Measurements from ENCODE around the gene CDON. TPM values are rescaled to one million over a fixed set of nuclear protein-coding genes. Genes with fewer than 3 reads are reported as not detected.

CDON gene
- polyA plus RNA-seq, 2 of the 4 experiments (the other 2 are of a cell fraction) = 1.7 to 5.6 TPM

DNA sequence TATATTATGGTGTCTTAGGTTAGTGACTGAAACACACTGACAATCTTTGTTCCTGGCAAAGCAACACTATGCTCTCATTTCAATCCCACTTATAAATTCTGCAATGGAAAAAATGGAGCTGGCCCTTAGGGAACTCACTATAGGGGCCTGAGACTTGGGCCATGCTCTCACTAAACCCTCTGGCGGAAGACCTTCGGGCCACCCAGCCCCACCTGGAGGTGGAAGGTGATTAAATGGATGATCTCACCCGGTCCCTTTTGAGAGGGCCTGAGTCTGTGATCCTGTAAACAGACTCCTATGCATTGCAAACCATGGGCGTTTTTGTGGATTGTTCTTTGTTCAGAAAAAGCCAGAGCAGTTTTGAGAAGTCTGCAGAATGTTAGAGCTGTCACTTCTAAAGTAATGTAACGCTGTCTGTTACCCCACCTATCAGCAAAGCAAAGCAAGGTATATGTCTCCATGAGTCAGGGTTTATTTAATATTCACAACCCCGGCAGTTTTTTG, 17.0 kb upstream of the CDON start:
- peak; percentile 57 to 58; a peak in 4 of 6 replicates for ATAC-seq
- POLR2A ChIA-PET = no interaction called here
- peaks cover 17% of the 10 kb centered on the region for H3K4me1 ChIP-seq
- no peaks in the 10 kb centered on the region for H3K9me3 ChIP-seq
- FAIRE-seq = no peak
- no peak for DNase-seq (ENCODE audit: low read depth in 1 of 2, low spot score in 1 of 2)
- peak overlapping the region; percentile 61 for H3K4me2 ChIP-seq
- H3K27ac ChIP-seq = peak overlapping the region; percentile 25 to 59; a peak in 4 of 6 replicates
- CTCF ChIA-PET = no interaction called here
- TF ChIP-seq CHD2 (IDR thresholded peaks at IDR 0.05; ENCODE audit: low read length, partially characterized antibody) = no peak
- TF ChIP-seq TFCP2L1 (CRISPR knock-in tag; IDR thresholded peaks at IDR 0.05) = no peak
- TF ChIP-seq JUNB (IDR thresholded peaks at IDR 0.05) = no peak
- no peak for TF ChIP-seq HOXB5 (CRISPR knock-in tag; IDR thresholded peaks at IDR 0.05)
- no peak for TF ChIP-seq CEBPB (IDR thresholded peaks at IDR 0.05)
- TF ChIP-seq RAD21 (conservative IDR thresholded peaks at IDR 0.05 in 1 of 2, IDR thresholded peaks at IDR 0.05 in 1 of 2) = no peak
- no peak for TF ChIP-seq NPAS2 (CRISPR knock-in tag; IDR thresholded peaks at IDR 0.05; ENCODE audit: borderline replicate concordance)
- TF ChIP-seq, protein P1, sequence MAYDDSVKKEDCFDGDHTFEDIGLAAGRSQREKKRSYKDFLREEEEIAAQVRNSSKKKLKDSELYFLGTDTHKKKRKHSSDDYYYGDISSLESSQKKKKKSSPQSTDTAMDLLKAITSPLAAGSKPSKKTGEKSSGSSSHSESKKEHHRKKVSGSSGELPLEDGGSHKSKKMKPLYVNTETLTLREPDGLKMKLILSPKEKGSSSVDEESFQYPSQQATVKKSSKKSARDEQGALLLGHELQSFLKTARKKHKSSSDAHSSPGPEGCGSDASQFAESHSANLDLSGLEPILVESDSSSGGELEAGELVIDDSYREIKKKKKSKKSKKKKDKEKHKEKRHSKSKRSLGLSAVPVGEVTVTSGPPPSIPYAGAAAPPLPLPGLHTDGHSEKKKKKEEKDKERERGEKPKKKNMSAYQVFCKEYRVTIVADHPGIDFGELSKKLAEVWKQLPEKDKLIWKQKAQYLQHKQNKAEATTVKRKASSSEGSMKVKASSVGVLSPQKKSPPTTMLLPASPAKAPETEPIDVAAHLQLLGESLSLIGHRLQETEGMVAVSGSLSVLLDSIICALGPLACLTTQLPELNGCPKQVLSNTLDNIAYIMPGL (CRISPR knock-in tag; IDR thresholded peaks at IDR 0.05; ENCODE audit: borderline replicate concordance) = no peak
- TF ChIP-seq MYC (IDR thresholded peaks at IDR 0.05; ENCODE audit: borderline replicate concordance, low read length) = no peak
- TF ChIP-seq, protein P2, sequence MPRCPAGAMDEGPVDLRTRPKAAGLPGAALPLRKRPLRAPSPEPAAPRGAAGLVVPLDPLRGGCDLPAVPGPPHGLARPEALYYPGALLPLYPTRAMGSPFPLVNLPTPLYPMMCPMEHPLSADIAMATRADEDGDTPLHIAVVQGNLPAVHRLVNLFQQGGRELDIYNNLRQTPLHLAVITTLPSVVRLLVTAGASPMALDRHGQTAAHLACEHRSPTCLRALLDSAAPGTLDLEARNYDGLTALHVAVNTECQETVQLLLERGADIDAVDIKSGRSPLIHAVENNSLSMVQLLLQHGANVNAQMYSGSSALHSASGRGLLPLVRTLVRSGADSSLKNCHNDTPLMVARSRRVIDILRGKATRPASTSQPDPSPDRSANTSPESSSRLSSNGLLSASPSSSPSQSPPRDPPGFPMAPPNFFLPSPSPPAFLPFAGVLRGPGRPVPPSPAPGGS (IDR thresholded peaks at IDR 0.05) = no peak
- TF ChIP-seq, protein P3, sequence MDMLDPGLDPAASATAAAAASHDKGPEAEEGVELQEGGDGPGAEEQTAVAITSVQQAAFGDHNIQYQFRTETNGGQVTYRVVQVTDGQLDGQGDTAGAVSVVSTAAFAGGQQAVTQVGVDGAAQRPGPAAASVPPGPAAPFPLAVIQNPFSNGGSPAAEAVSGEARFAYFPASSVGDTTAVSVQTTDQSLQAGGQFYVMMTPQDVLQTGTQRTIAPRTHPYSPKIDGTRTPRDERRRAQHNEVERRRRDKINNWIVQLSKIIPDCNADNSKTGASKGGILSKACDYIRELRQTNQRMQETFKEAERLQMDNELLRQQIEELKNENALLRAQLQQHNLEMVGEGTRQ (IDR thresholded peaks at IDR 0.05) = no peak
- no peak for TF ChIP-seq HOXB13 (CRISPR knock-in tag; IDR thresholded peaks at IDR 0.05; ENCODE audit: low read depth)
- TF ChIP-seq, protein P4, sequence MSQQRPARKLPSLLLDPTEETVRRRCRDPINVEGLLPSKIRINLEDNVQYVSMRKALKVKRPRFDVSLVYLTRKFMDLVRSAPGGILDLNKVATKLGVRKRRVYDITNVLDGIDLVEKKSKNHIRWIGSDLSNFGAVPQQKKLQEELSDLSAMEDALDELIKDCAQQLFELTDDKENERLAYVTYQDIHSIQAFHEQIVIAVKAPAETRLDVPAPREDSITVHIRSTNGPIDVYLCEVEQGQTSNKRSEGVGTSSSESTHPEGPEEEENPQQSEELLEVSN (IDR thresholded peaks at IDR 0.05; ENCODE audit: borderline replicate concordance, low read depth) = no peak
- no peak for TF ChIP-seq RNF2 (IDR thresholded peaks at IDR 0.05; ENCODE audit: borderline replicate concordance, low read depth)
- TF ChIP-seq JUN (IDR thresholded peaks at IDR 0.05) = no peak
- no peak for TF ChIP-seq BHLHE40 (IDR thresholded peaks at IDR 0.05; ENCODE audit: low read depth, low read length)
- TF ChIP-seq HOXA7 (CRISPR knock-in tag; IDR thresholded peaks at IDR 0.05) = no peak
- 30% methylated on average over 5 of the region's 6 CpGs for WGBS (ENCODE audit: missing lambda C conversion rate)
- H3K4me3 ChIP-seq = no peak overlapping the region

DNA sequence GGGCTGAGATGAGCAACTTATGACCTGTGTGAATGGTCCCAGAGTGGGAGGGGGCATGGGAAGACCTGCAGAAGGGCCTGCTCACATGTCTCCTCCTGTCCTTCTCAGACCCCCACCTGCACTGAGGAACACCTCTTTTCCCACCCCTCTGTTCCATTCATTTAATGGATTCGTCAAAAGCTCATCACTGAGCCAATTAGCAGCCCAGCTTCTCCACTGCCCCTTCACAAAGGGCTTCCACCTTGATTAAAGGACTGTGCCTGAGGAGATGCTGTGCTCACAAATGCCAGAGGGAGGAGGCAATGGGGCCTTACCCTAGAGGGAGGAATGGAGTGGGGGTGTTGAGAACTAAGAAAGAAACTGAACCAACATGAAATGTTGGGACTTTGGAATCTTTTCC, 14.0 kb upstream of the CDON start:
- Histone ChIP-seq H3K27ac (no peak overlapping the region), H3K4me3 (no peak overlapping the region), H3K4me2 (no peak overlapping the region), H3K4me1 (peaks cover 17% of the 10 kb centered on the region), H3K9me3 (no peaks in the 10 kb centered on the region)
- ATAC-seq (no peak), DNase-seq (ENCODE audit: low read depth in 1 of 2, low spot score in 1 of 2) (no peak), FAIRE-seq (no peak)
- POLR2A ChIA-PET = no interaction called here
- CTCF ChIA-PET = no interaction called here
- TF ChIP-seq ZC3H11A (IDR thresholded peaks at IDR 0.05) = no peak
- no peak for TF ChIP-seq POLR2AphosphoS2 (conservative IDR thresholded peaks at IDR 0.05; ENCODE audit: low read length)
- no peak for TF ChIP-seq SREBF2 (IDR thresholded peaks at IDR 0.05)
- TF ChIP-seq, protein P5, sequence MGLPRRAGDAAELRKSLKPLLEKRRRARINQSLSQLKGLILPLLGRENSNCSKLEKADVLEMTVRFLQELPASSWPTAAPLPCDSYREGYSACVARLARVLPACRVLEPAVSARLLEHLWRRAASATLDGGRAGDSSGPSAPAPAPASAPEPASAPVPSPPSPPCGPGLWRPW (IDR thresholded peaks at IDR 0.05) = no peak
- no peak for TF ChIP-seq CBX2 (IDR thresholded peaks at IDR 0.05; ENCODE audit: borderline replicate concordance, low read depth)
- no peak for TF ChIP-seq NR3C1 (IDR thresholded peaks at IDR 0.05)
- TF ChIP-seq JUNB (IDR thresholded peaks at IDR 0.05) = no peak
- 73% methylated on average over 1 of the region's 1 CpG for WGBS (ENCODE audit: missing lambda C conversion rate)
